SK-N-SH (cell line): ENCODE measurements around the gene RFTN1. TPM values are rescaled to one million over a fixed set of nuclear protein-coding genes. Genes with fewer than 3 reads are reported as not detected.

ENCODE experiments used
- CTCF ChIA-PET: fragments of 300-600, 350-600 bp; formaldehyde crosslinking; extraction: SDS; loops from one replicate; lab custom pipeline; 2021; lab: Yijun Ruan, JAX
- POLR2A ChIA-PET: fragments of 350-600 bp; sonication (Branson Sonifier 250); formaldehyde crosslinking; extraction: SDS; loops from one replicate; lab custom pipeline; 2020; ENCODE audit warnings: antibody characterized with exemption, inconsistent platforms; lab: Yijun Ruan, JAX
- DNase-seq: peaks from one replicate; pipeline ENCODE4 v3.0.0; 2012
- H2AFZ ChIP-seq: fragments of 200-600 bp; sonication (generic); 2 replicates; pipeline ENCODE4 v1.8.1; 2016; ENCODE audit warnings: antibody characterized with exemption, mild to moderate bottlenecking, low read depth
- H3F3A ChIP-seq: fragments of 200-600 bp; sonication (generic); replicated peaks from 2 replicates; pipeline ENCODE3; 2016; ENCODE audit warnings: antibody characterized with exemption, mild to moderate bottlenecking; ENCODE audit not compliant: insufficient read depth
- H3K27ac ChIP-seq, 2 experiments: fragments of 200-500 bp in 1 of 2; fragments of 200-600 bp in 1 of 2; sonication (Bioruptor generic) in 1 of 2; sonication (generic), shearing (Covaris generic) in 1 of 2; 2 replicates each; pipeline versions ENCODE4 v1.5.1 to v1.6.1; 2014 to 2016; ENCODE audit warnings: low read depth in 2 of 2, inconsistent platforms in 1 of 2, low read length in 1 of 2, mild to moderate bottlenecking in 1 of 2, mixed read lengths in 1 of 2
- H3K27me3 ChIP-seq: fragments of 200-600 bp; sonication (generic), shearing (Covaris generic); 2 replicates; pipeline ENCODE4 v1.6.1; 2016; ENCODE audit warnings: mixed run types; ENCODE audit not compliant: insufficient read depth
- H3K36me3 ChIP-seq, 2 experiments: fragments of 200-500 bp in 1 of 2; fragments of 200-600 bp in 1 of 2; sonication (Bioruptor generic) in 1 of 2; sonication (generic) in 1 of 2; replicated peaks in 1 of 2; 2 replicates each; pipeline versions ENCODE3 to v1.5.1; 2014 to 2016; ENCODE audit warnings: low read length in 1 of 2, mild to moderate bottlenecking in 1 of 2; ENCODE audit not compliant: insufficient read depth in 2 of 2, control insufficient read depth in 1 of 2
- H3K4me1 ChIP-seq, 2 experiments: fragments of 200-500 bp in 1 of 2; fragments of 200-600 bp in 1 of 2; sonication (Bioruptor generic) in 1 of 2; sonication (generic), shearing (Covaris generic) in 1 of 2; 2 replicates each; pipeline versions ENCODE4 v1.5.1 to v1.6.1; 2014 to 2016; ENCODE audit warnings: low read depth in 1 of 2, low read length in 1 of 2, mixed run types in 1 of 2; ENCODE audit not compliant: insufficient read depth in 2 of 2, control insufficient read depth in 1 of 2
- H3K4me2 ChIP-seq: fragments of 200-600 bp; sonication (generic), shearing (Covaris generic); 2 replicates; pipeline ENCODE4 v1.6.1; 2017; ENCODE audit warnings: mixed run types
- H3K4me3 ChIP-seq, 2 experiments: fragments of 200-500 bp in 1 of 2; fragments of 200-600 bp in 1 of 2; sonication (Bioruptor generic) in 1 of 2; sonication (generic), shearing (Covaris generic) in 1 of 2; 2 replicates each; pipeline versions ENCODE4 v1.5.1 to v1.8.1; 2014 to 2016; ENCODE audit warnings: low read depth in 2 of 2, inconsistent platforms in 1 of 2, low read length in 1 of 2, mild to moderate bottlenecking in 1 of 2, mixed read lengths in 1 of 2, moderate library complexity in 1 of 2
- H3K79me2 ChIP-seq: fragments of 200-600 bp; sonication (generic); 2 replicates; pipeline ENCODE4 v1.8.1; 2017; ENCODE audit warnings: mild to moderate bottlenecking; ENCODE audit not compliant: insufficient read depth
- H3K9ac ChIP-seq: fragments of 200-600 bp; sonication (generic); 2 replicates; pipeline ENCODE4 v1.6.1; 2017; ENCODE audit warnings: mixed run types
- H3K9me2 ChIP-seq: fragments of 200-600 bp; sonication (generic); 2 replicates; pipeline ENCODE4 v1.6.1; 2017; ENCODE audit warnings: mixed run types
- H3K9me3 ChIP-seq: fragments of 200-600 bp; sonication (generic); 2 replicates; pipeline ENCODE4 v1.6.1; 2017; ENCODE audit warnings: mixed run types, mild to moderate bottlenecking, moderate library complexity
- H4K20me1 ChIP-seq: fragments of 200-600 bp; sonication (generic); 2 replicates; pipeline ENCODE4 v1.6.1; 2017; ENCODE audit warnings: mild to moderate bottlenecking, mixed run types; ENCODE audit not compliant: insufficient read depth
- ELF1 ChIP-seq: IDR thresholded peaks from 2 replicates; pipeline ENCODE4 v1.4.0; 2012
- EP300 ChIP-seq, 2 experiments: IDR thresholded peaks; 2 replicates each; pipeline versions ENCODE4 v1.4.0 to v1.6.1; 2012; ENCODE audit warnings: borderline replicate concordance in 1 of 2, low read depth in 1 of 2, low read length in 1 of 2
- FOSL2 ChIP-seq: IDR thresholded peaks from 2 replicates; pipeline ENCODE4 v1.4.0; 2012; ENCODE audit warnings: low read depth, mild to moderate bottlenecking, moderate library complexity, borderline replicate concordance
- FOXJ3 ChIP-seq: sonication (generic); formaldehyde crosslinking; IDR thresholded peaks from 2 replicates; pipeline ENCODE4 v1.5.1; 2020; ENCODE audit warnings: mild to moderate bottlenecking, missing genetic modification reagents
- FOXM1 ChIP-seq: IDR thresholded peaks from 2 replicates; pipeline ENCODE4 v1.4.0; 2012; ENCODE audit warnings: low read depth, mild to moderate bottlenecking
- GABPA ChIP-seq: IDR thresholded peaks from 2 replicates; pipeline ENCODE4 v1.4.0; 2012; ENCODE audit warnings: low read depth, mild to moderate bottlenecking
- JUND ChIP-seq: IDR thresholded peaks from 2 replicates; pipeline ENCODE4 v1.4.0; 2012
- MEF2A ChIP-seq: IDR thresholded peaks from 2 replicates; pipeline ENCODE4 v1.4.0; 2012; ENCODE audit warnings: low read depth, borderline replicate concordance
- NFIC ChIP-seq: IDR thresholded peaks from 2 replicates; pipeline ENCODE4 v1.4.0; 2012; ENCODE audit warnings: borderline replicate concordance
- NRF1 ChIP-seq: IDR thresholded peaks from 2 replicates; pipeline ENCODE4 v1.6.1; 2012; ENCODE audit warnings: low read depth, mild to moderate bottlenecking, low read length
- POLR2AphosphoS5 ChIP-seq: IDR thresholded peaks from 2 replicates; pipeline ENCODE4 v1.6.1; 2012; ENCODE audit warnings: low read depth, low read length
- RXRA ChIP-seq: IDR thresholded peaks from 2 replicates; pipeline ENCODE4 v1.4.0; 2012; ENCODE audit warnings: low read depth, mild to moderate bottlenecking, borderline replicate concordance
- SMC3 ChIP-seq: IDR thresholded peaks from 2 replicates; pipeline ENCODE4 v1.6.1; 2012; ENCODE audit warnings: low read depth, low read length, improper control_type of control experiment
- TCF12 ChIP-seq: IDR thresholded peaks from 2 replicates; pipeline ENCODE4 v1.4.0; 2012
- TEAD4 ChIP-seq: IDR thresholded peaks from 2 replicates; pipeline ENCODE4 v1.4.0; 2012; ENCODE audit warnings: mild to moderate bottlenecking, borderline replicate concordance; ENCODE audit not compliant: insufficient read depth
- WGBS: methylation state at CpG from one replicate; pipeline ENCODE4 v1.1.6; 2017; ENCODE audit warnings: low lambda C conversion rate; 5-methylcytosine and 5-hydroxymethylcytosine counted together
- polyA plus RNA-seq, 3 experiments: library from polyadenylated mRNA; depleted of rRNA; stranded (reverse); fragments of >200 nt; gene quantifications; 2 replicates each; pipeline ENCODE4 v1.2.3, GENCODE V29; 2012
- TF ChIP-seq, protein P1 (sequence below): IDR thresholded peaks from 2 replicates; pipeline ENCODE4 v1.6.1; 2012; ENCODE audit warnings: mild to moderate bottlenecking, low read depth, low read length, moderate library complexity
- TF ChIP-seq, protein P2 (sequence below): IDR thresholded peaks from 2 replicates; pipeline ENCODE4 v1.4.0; 2012; ENCODE audit warnings: low read depth
- TF ChIP-seq, protein P3 (sequence below): IDR thresholded peaks from 2 replicates; pipeline ENCODE4 v1.4.0; 2012; ENCODE audit warnings: low read depth, borderline replicate concordance
- TF ChIP-seq, protein P4 (sequence below): IDR thresholded peaks from 2 replicates; pipeline ENCODE4 v1.4.0; 2012; ENCODE audit warnings: low read depth, borderline replicate concordance

The RFTN1 gene
- polyA plus RNA-seq, 1 of the 3 experiments (the other 2 are of a cell fraction) = 21.2 TPM

DNA sequence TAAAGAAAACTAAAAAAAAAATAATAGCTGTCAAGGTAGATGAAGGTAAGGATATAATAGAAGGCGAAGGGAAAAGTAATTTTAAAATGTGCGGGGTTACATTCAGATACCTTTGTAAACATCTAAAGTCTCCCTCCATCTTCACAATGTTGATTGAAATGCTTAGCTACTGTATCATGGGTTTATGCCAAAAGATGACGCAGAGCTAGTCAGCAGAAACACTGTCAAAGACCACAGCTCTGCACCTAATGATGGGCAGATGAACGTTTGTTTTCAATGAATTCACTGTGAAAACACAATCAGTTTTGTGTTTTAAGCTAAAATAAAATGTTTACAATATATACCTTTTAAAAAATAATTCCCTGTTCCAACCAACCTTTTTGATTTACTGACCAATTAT lies 61.2 kb downstream of the RFTN1 start (continued):
- TF ChIP-seq, protein P1, sequence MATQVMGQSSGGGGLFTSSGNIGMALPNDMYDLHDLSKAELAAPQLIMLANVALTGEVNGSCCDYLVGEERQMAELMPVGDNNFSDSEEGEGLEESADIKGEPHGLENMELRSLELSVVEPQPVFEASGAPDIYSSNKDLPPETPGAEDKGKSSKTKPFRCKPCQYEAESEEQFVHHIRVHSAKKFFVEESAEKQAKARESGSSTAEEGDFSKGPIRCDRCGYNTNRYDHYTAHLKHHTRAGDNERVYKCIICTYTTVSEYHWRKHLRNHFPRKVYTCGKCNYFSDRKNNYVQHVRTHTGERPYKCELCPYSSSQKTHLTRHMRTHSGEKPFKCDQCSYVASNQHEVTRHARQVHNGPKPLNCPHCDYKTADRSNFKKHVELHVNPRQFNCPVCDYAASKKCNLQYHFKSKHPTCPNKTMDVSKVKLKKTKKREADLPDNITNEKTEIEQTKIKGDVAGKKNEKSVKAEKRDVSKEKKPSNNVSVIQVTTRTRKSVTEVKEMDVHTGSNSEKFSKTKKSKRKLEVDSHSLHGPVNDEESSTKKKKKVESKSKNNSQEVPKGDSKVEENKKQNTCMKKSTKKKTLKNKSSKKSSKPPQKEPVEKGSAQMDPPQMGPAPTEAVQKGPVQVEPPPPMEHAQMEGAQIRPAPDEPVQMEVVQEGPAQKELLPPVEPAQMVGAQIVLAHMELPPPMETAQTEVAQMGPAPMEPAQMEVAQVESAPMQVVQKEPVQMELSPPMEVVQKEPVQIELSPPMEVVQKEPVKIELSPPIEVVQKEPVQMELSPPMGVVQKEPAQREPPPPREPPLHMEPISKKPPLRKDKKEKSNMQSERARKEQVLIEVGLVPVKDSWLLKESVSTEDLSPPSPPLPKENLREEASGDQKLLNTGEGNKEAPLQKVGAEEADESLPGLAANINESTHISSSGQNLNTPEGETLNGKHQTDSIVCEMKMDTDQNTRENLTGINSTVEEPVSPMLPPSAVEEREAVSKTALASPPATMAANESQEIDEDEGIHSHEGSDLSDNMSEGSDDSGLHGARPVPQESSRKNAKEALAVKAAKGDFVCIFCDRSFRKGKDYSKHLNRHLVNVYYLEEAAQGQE = no peak
- TF ChIP-seq FOXJ3 (CRISPR knock-in tag) = no peak
- no peak for TF ChIP-seq MEF2A
- TF ChIP-seq ELF1 = no peak
- TF ChIP-seq GABPA = no peak

DNA sequence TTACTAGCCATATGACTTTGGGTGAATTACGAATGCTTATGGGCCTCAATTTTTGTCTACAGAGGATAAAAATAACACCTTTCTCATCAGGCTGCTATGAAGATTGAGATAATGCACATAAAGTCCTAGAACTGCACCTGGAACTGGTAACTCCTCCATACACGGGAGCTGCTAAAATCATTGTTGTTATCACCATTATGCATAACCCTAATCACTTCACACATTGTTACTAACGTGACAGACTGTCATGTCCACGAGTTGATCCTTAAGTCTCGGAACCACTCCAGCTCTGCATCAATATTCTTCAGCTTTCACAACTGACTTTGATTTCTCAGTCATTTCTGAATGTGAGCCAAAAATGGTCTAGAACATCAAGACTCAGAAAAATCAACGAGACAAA lies 64.1 kb downstream of the RFTN1 start:
- no peaks in the 10 kb centered on the region for H3K36me3 ChIP-seq
- H3K9me3 ChIP-seq = no peaks in the 10 kb centered on the region
- H3K9me2 ChIP-seq = no peaks in the 10 kb centered on the region
- no peak for DNase-seq
- no peak overlapping the region; the same call in 1 of the 2 replicates for H3K9ac ChIP-seq
- H3K4me3 ChIP-seq = no peak overlapping the region
- no peaks in the 10 kb centered on the region for H3K27me3 ChIP-seq
- peaks cover 3% of the 10 kb centered on the region; the same call in 1 of the 2 replicates for H4K20me1 ChIP-seq
- ChIA-PET POLR2A (no interaction called here), CTCF (interaction anchor here (1.2 kb wide), 1 partner anchor 12 kb away, joined by 3 read pairs; no protein-coding TSS in a partner anchor)
- H3F3A ChIP-seq = peaks cover 18% of the 10 kb centered on the region
- peaks cover 16 to 34% of the 10 kb centered on the region in 2 experiments; a peak in 2 of 4 replicates for H3K4me1 ChIP-seq
- 86% methylated on average over 6 of the region's 6 CpGs for WGBS
- peak overlapping the region; percentile 78 to 95 for H3K27ac ChIP-seq
- H2AFZ ChIP-seq = no peak overlapping the region
- peaks cover 12% of the 10 kb centered on the region; the same call in 1 of the 2 replicates for H3K79me2 ChIP-seq
- TF ChIP-seq, protein P2, sequence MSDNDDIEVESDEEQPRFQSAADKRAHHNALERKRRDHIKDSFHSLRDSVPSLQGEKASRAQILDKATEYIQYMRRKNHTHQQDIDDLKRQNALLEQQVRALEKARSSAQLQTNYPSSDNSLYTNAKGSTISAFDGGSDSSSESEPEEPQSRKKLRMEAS = no peak
- TF ChIP-seq FOXM1 (no peak), SMC3 (no peak)
- TF ChIP-seq, protein P3, sequence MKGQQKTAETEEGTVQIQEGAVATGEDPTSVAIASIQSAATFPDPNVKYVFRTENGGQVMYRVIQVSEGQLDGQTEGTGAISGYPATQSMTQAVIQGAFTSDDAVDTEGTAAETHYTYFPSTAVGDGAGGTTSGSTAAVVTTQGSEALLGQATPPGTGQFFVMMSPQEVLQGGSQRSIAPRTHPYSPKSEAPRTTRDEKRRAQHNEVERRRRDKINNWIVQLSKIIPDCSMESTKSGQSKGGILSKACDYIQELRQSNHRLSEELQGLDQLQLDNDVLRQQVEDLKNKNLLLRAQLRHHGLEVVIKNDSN = no peak
- TF ChIP-seq, all 33 proteins: peak for 0
- H3K4me2 ChIP-seq = peak overlapping the region; percentile 35; the same call in 1 of the 2 replicates

DNA sequence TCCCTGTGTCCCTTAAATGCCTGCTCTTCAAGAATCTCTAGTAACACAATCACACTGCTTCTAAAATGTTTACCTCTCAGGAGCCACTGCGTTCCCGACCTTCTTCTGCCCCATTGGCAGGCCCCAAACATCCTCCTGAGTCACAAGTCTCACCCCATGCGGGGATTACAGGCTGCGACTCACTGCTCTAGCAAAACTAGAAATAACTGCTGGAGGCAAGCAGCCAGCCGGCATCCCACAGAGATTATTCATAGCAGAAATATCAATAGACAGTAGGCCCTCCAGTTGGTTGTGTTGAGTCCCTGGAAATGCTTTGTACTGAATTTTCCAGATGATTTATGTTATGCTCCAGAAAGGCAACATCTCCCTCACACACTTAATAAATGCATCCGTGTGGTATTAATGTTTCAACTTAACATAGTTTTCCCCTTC lies 64.8 kb downstream of the RFTN1 start:
- peak overlapping the region; percentile 78 to 95 for H3K27ac ChIP-seq
- peak overlapping the region; percentile 7; the same call in 1 of the 2 replicates for H3K9ac ChIP-seq
- H3K9me2 ChIP-seq = no peaks in the 10 kb centered on the region
- ChIA-PET CTCF (no interaction called here), POLR2A (no interaction called here)
- H3K27me3 ChIP-seq = no peaks in the 10 kb centered on the region
- peaks cover 16 to 30% of the 10 kb centered on the region in 2 experiments; a peak in 2 of 4 replicates for H3K4me1 ChIP-seq
- H3F3A ChIP-seq = peaks cover 18% of the 10 kb centered on the region
- H3K4me3 ChIP-seq = no peak overlapping the region
- peaks cover 3% of the 10 kb centered on the region; the same call in 1 of the 2 replicates for H4K20me1 ChIP-seq
- no peaks in the 10 kb centered on the region for H3K36me3 ChIP-seq
- no peaks in the 10 kb centered on the region for H3K9me3 ChIP-seq
- 0 out of 2 replicates have a peak overlapping the region, but pooled peaks have one; percentile 36 for H2AFZ ChIP-seq
- H3K79me2 ChIP-seq = peaks cover 12% of the 10 kb centered on the region; the same call in 1 of the 2 replicates
- WGBS = 5% methylated on average over 6 of the region's 6 CpGs
- H3K4me2 ChIP-seq = peak overlapping the region; percentile 35; the same call in 1 of the 2 replicates
- no peak for DNase-seq
- peak; percentile 77 for TF ChIP-seq TCF12
- peak; percentile 82; the same call in 1 of the 2 replicates for TF ChIP-seq NFIC
- TF ChIP-seq GABPA = no peak
- TF ChIP-seq JUND = peak; percentile 65
- TF ChIP-seq FOSL2 = peak; percentile 81
- peak; percentile 71 for TF ChIP-seq TEAD4
- peak; percentile 85 for TF ChIP-seq RXRA
- TF ChIP-seq, protein P2 = peak; percentile 66
- TF ChIP-seq EP300 (IDR thresholded peaks at IDR 0.05; ENCODE audit: borderline replicate concordance in 1 of 2, low read depth in 1 of 2, low read length in 1 of 2) = peak in 1 of 2 experiments; percentile 74; a peak in 2 of 4 replicates
- no peak for TF ChIP-seq NRF1
- TF ChIP-seq, protein P4, sequence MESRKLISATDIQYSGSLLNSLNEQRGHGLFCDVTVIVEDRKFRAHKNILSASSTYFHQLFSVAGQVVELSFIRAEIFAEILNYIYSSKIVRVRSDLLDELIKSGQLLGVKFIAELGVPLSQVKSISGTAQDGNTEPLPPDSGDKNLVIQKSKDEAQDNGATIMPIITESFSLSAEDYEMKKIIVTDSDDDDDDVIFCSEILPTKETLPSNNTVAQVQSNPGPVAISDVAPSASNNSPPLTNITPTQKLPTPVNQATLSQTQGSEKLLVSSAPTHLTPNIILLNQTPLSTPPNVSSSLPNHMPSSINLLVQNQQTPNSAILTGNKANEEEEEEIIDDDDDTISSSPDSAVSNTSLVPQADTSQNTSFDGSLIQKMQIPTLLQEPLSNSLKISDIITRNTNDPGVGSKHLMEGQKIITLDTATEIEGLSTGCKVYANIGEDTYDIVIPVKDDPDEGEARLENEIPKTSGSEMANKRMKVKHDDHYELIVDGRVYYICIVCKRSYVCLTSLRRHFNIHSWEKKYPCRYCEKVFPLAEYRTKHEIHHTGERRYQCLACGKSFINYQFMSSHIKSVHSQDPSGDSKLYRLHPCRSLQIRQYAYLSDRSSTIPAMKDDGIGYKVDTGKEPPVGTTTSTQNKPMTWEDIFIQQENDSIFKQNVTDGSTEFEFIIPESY = no peak
- peak; percentile 21; the same call in 1 of the 2 replicates for TF ChIP-seq POLR2AphosphoS5
- peak; percentile 70; the same call in 1 of the 2 replicates for TF ChIP-seq MEF2A
